NCI-H146 treated with DMSO at 0.1 percent for 48 hours (cell line): ENCODE measurements around the gene CDK10.

ENCODE experiments used
- DNase-seq: peaks from one replicate; lab custom pipeline; 2025; ENCODE audit not compliant: unreplicated experiment; lab: John Stamatoyannopoulos, UW

CDK10 gene

DNA sequence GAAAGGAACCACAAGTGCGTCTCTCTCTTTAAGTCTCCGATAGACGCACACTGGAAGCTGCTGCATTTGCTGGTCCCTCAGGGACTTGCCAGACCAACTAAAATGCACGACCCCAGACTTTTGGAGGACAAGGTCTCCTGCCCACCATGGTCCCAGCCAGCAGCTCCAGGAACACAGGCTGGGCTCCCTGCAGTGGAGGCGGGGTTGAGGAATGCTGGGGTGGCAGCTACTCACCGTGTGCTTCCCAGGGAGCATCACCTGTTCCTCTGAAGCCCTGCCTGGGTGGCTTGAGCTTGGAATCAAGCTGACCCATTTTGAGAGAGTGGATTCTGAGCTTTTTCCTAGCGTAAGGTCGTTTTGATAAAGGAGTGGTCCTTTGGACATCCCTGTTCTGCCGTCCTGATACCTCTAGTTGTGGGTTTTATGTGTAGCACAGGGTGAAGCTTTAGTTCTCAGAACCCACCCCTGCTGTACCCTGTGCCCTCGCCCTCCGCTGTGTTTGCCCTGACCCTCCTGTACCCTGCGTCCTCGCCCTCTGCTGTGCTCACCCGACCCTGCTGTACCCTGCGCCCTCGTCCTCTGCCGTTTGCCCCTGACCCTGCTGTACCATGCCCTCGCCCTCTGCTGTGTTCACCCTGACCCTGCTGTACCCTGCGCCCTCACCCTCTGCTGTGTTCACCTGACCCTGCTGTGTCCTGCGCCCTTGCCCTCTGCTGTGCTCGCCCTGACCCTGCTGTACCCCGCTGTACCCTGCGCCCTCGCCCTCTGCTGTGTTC, 45.8 kb downstream of the CDK10 start:
- no peak for DNase-seq

DNA sequence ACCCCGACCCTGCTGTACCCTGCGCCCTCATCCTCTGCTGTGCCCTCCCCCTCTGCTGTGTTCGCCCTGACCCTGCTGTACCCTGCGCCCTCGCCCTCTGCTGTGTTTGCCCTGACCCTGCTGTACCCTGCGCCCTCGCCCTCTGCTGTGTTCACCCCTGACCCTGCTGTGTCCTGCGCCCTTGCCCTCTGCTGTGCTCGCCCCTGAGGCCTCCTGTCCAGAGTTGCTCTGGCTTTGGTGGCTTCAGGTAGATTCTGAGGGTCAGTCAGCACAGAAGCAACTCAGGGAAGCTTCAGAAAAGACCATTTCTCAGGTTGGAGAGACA, 46.4 kb downstream of the CDK10 start:
- DNase-seq, result no peak

- no peak for DNase-seq
These were observed 46.8 kb downstream of the CDK10 start for GRCh38 chr16:89733322-89733721.

DNA sequence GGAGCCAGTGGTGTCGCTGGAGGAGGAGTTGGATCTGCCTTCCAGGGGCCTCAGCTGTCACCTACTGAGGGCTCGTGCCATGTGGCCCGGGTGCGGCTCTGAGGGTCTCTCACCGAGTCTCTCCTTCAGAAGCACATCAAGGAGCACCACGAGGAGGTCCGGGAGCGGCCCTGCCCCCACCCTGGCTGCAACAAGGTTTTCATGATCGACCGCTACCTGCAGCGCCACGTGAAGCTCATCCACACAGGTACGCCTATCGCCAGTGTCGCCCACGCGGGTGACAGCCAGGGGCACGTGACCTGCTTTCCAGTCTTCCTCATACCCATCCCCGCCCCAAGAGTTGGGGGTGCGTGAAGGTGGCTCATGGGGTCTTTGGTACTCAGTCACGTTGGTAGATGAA, 47.3 kb downstream of the CDK10 start:
- no peak for DNase-seq

DNA sequence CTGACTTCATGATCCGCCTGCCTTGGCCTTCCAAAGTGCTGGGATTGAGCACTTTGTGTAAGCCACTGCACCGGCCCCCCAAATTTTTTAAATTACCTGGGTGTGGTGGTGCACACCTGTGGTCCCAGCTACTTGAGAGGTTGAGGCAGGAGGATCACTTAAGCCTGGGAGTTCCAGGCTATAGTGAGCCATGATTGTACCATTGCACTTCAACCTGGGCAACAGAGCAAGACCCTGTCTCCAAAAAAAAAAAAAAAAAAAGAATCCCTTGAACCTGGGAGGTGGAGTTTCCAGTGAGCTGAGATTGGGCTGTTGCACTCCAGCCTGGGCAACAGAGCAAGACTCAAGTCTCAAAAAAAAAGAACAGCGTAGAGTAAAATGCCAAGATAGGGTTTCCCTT, 50.1 kb downstream of the CDK10 start:
- DNase-seq, result no peak

DNA sequence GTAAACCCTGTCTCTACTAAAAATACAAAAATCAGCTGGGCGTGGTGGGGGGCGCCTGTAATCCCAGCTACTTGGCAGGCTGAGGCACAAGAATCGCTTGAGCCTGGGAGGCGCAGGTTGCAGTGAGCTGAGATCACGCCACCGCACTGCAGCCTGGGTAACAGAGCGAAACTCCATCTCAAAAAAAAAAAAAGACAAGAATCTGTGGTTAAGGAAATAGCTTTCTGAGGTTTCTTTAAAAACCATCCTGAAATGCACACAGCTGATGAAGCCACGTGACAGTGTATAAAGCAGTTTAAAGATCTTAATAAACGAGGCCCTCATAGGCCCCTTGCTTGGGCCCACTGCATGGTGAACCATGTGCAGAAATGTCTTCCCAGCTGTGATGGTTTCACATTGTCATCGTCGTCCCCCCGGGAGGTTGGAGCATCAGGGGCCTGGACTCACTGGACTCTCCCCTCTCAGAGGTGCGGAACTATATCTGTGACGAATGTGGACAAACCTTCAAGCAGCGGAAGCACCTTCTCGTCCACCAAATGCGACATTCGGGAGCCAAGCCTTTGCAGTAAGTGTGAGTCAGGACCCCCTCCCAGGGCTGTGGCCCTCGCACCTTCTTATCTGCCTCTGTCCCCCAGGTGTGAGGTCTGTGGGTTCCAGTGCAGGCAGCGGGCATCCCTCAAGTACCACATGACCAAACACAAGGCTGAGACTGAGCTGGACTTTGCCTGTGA, 51.0 kb downstream of the CDK10 start:
- DNase-seq, result no peak

DNA sequence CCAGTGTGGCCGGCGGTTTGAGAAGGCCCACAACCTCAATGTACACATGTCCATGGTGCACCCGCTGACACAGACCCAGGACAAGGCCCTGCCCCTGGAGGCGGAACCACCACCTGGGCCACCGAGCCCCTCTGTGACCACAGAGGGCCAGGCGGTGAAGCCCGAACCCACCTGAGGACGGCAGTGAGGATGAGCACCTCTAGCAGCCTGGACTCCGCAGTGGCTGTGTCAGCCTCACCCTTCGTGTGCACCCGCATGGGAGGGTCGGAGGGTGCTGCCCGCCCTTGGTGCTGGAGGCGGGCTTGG, 51.5 kb downstream of the CDK10 start:
- DNase-seq, result no peak

- DNase-seq, result no peak
These were observed 52.2 kb downstream of the CDK10 start for GRCh38 chr16:89738538-89739317.

DNA sequence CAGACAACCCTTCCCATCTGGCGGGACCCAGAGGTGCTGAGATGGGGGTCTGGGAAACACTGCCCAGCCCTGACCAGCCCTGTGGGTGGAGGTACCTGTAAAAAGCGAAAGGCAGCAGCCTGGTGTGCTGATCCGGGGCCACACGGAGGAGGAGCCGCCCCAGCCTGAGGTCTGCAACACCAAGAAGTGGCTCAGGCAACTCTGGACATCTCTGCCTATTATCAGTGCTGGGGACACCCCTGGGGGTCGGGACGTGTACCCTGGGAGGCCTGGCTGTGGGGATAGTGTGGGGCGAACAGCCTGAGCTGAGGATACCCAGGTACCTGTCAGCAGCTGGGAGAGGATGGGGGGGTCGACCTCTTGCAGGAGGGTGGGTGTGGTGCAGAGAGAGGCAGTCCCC, 52.9 kb downstream of the CDK10 start:
- no peak for DNase-seq

- no peak for DNase-seq
These were observed 55.0 kb downstream of the CDK10 start for GRCh38 chr16:89741342-89742014.

DNA sequence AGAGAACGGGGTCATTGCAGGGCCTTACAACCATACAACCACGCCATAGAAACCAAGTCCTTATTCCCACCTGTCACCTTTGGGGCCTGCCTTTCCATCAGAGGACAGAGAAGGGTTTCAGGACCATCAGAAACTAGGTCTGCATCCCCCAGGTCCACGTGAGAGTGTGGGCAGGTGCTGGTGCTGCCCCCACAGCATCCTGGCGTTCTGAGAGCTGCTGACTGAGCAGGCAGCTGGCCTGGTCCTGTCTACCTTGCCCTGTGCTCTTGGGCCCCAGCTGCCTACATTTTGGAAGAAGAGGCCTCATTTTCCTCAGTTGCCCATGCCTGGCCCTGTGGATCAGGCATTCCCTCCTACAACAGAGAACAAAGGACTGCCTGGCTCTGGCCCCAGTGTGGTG, 56.5 kb downstream of the CDK10 start:
- no peak for DNase-seq

- no peak for DNase-seq
These were observed 58.3 kb downstream of the CDK10 start for GRCh38 chr16:89744813-89745212.
